Fibroblast of skin of back (primary cell): ENCODE results near the gene GPR107.

Experiments
- DNase-seq: peaks from one replicate; pipeline ENCODE4 v3.0.0-alpha.2; 2013

Gene GPR107

DNA sequence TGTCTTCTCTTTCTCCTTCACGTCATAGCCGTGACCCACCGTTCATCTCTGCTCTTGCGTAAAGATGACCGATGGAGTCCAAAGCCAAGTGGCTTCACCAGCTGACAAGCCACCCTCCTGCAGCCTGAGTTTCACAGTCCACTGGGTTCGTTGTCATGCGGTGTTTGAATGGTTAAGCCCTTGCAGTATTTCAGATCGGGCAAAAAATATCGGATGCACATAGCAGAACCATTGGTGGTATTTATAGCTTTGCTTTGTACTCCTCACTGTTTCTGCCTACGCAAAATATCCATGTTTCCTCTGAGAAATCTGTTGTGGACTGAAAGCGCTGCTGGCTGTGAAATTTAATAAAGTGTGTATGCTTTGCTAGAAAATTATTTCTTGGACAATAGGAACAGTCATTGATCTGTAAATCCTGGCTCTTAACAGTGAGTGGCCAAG lies 84.0 kb downstream of the GPR107 start:
- DNase-seq, result no peak

GRCh38 chr9:130138171-130138653 lies 84.5 kb downstream of the GPR107 start:
- peak; percentile 87 for DNase-seq

- peak; percentile 79 for DNase-seq
Measured at GRCh38 chr9:130138791-130139190, 85.1 kb downstream of the GPR107 start.

- no peak for DNase-seq
Measured at GRCh38 chr9:130139251-130139650, 85.5 kb downstream of the GPR107 start.

- DNase-seq, result no peak
Measured at GRCh38 chr9:130140706-130141105, 87.0 kb downstream of the GPR107 start.

GRCh38 chr9:130142056-130142455 lies 88.3 kb downstream of the GPR107 start:
- DNase-seq, result no peak

DNA sequence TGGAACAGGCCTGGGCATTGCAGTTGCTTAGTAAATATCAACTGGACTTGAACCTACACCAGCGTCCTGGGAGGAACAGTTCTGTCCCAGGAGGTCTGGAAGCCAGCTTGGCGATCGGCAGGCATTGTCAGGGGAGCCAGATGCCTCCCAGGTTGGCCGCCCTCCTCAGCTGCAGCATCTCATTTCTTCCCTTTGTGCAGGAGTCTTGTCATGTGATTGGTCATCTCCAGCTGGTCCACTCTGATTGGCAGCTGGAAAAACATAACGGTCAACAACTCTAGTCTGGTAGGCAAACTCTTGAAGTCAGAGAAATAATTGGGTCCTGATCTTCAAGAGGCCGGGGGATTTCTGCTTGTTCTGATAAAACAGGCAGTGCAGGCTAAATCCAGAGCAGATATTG lies 88.9 kb downstream of the GPR107 start:
- no peak for DNase-seq

DNA sequence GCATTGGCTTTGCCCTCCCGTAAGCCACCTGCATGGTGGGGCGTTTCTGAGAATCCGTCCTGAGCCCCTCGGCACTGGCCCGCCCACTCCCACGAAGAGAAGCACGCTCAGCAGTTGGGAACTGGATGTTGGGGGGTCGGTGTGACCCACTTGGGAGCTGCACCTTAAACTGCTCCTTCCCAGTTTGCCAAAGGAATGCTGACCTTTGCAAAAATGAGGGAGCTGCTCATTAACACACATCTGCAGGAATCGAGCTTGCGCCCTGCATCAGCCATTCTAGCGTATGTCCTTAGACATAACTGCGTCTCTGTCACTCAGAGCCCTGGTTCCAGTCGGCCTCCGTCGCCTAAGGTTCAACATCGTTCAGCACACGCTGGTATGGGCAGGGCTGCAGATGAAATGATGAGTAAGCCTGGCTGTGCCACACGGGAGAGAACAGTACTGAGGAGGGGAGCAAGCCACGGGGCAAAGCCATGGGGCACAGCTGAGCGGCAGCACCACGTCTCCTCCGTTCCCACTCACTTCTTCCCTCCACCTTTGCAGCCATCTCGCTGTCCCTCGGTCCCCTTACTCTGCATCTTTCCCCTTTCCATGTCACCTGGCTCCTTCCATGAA lies 89.7 kb downstream of the GPR107 start:
- DNase-seq, result no peak

DNA sequence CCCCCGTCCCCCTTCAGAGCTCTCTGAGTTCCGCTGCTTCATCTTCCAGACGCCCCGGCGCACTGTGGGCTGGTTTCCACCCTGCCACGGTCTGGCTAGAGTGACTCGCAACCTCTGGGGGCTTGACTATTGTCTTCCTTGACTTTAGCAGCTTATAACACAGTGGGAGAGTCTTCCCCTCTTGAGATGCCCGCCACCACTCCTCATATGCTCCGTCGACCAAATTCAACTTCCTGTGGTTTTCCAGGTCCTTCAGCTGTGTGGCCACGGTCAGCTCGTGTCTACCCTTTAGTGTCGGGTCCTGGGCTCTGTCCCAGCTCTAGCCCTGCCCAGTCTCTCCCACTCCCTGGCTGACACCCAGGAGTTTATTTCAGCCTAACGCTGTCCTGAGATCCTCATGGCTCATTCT lies 90.3 kb downstream of the GPR107 start:
- DNase-seq, result peak; percentile 38

DNA sequence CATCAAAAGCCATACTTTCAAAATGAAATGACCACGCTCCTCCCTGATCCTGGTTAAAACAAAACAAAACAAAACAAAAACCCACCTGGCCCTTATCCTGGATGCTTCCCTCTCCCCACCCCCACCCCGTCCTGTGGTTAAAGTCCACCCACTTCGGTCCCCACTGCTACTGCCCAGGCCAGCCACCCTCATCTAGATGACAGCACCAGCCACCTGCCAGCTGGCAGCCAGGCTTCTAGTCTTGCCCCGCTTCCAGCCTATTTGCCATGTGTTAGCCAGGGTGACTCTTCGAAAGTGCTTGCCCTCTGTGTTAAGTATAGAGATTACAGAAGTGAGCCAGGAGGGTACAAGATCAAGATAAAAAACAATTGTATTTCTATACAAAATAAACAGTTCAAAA lies 91.0 kb downstream of the GPR107 start:
- no peak for DNase-seq

DNA sequence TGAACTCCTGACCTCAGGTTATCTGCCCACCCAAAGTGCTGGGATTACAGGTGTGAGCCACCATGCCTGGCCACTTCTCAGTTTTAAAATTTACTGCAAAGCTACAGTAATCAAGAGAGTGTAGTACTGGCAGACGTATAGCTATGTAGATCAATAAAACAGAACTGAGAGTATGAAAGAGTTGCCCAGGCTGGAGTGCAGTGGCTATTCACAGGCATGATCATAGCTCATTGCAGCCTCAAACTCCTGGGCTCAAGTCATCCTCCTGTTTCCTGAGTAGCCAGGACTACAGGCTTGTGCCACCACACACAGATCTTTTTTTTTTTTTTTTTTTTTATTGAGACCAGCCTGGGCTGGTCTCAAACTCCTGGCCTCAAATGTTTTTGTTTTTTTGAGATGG lies 92.0 kb downstream of the GPR107 start:
- no peak for DNase-seq

DNA sequence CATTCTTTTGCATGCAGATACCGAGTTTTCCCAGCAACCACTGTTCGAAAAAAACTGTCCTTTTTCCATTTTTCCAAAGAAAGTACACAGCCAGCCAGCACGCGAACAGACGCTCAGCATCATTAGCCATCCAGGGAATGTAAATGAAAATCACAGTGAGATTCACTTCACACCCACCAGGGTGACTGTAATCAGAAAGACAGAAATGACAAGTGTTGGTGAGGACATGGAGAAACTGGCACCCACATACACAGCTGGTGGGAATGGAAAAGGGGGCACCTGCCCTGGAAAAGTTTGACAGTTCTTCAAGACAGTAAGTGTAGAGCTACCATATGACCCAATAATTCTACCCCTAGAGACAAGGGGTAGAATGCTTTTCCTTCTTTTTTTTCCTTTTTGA lies 93.5 kb downstream of the GPR107 start:
- no peak for DNase-seq

DNA sequence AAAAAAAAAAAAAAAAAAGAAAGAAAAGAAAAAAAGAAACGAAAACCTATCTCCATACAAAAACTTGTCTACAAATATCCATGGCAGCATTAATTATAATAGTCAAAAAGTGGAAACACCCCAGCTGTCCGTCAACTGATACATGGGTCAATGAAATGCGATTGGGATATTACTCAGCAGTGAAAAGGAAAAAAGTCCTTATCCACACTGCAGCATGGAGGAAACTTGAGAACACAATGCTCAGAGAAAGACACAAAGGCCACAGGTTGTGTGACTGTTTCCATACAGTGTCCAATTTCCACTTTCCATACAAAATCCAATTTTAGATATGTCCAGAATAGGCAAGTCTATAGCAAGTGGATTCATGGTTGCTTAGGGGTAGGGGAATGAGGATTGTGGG lies 94.2 kb downstream of the GPR107 start:
- no peak for DNase-seq

GRCh38 chr9:130149031-130149430 lies 95.3 kb downstream of the GPR107 start:
- no peak for DNase-seq

GRCh38 chr9:130149654-130150286 lies 96.1 kb downstream of the GPR107 start:
- DNase-seq, result no peak

DNA sequence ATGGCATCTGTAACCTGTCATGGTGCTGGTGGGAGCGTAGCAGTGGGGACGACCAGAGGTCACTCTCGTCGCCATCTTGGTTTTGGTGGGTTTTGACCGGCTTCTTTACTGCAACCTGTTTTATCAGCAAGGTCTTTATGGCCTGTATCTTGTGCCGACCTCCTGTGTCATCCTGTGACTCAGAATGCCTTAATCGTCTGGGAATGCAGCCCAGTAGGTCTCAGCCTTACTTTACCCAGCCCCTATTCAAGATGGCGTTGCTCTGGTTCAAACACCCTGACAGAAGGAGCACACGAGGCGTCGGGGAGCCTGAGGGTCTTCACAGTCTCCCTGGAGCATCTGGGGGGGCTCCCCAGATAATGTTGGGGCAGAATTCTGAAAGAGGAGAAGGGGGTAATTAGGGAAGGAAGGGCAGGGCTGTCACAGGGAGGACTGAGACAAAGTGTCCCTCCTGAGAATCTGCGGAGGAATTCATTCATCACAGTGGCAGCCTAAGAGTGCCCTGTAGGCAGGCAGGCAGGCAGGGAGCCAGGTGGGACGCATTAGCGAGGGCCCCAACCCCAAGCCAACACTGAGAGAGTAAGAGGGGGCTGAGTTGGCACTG lies 97.2 kb downstream of the GPR107 start:
- DNase-seq, result peak; percentile 78

DNA sequence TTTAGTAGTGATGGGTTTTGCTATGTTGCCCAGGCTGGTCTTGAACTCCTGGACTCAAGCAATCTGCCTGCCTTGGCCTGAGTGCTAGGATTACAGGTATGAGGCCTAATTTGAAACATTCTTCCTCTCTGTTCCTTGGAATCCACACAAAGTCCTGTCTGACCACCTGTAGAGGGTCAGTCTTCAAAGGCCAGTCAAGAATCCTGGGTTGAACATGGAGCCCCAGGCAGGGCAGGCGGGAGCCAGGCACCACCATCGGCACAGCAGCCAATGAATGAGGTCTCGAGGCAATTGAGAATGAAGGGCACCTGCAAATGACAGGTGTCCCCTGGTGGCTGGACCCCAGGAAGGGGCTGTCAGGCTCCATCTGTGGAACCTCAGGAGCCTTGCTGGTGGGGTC lies 101.1 kb downstream of the GPR107 start:
- DNase-seq, result no peak

DNA sequence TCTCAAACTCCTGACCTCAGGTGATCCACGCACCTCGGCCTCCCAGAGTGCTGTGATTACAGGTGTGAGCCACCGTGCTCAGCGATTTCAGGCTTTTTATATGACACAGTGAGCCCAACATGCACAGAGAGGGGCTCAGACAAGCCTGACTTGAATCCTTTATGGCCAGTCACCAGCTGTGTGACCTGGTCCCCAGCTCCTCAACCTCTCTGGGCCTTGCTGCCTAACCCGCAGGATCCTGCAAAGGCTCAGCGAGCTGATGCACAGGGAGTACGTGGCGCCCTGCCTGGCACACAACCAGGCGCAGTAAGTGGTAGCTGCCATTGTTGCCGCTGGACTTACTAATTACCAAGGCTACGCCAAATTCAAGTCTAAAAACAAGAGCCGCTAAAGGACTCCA lies 101.9 kb downstream of the GPR107 start:
- DNase-seq, result no peak

DNA sequence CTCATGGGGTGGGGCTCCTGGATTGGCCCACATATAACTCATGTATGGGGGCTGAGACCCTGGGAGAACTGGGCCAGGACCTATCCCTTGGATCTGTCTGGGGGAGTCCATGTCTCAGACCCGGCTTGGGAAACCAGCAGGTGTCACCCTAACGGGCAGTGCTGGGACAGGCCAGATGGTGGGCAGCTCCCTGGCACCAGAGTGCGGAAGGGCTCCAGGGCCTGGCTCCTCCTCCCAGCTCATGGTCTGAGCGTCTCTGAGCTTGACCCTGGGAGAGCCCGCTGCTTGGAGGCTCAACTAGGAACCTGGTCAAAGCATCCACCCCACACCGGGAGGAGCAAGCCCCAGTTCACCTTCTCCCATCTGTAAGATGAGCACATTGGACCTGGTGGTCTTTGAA lies 103.0 kb downstream of the GPR107 start:
- DNase-seq, result no peak

GRCh38 chr9:130157079-130157478 lies 103.4 kb downstream of the GPR107 start:
- no peak for DNase-seq

GRCh38 chr9:130158001-130158400 lies 104.3 kb downstream of the GPR107 start:
- no peak for DNase-seq

- DNase-seq, result no peak
Measured at GRCh38 chr9:130159057-130159456, 105.4 kb downstream of the GPR107 start.

DNA sequence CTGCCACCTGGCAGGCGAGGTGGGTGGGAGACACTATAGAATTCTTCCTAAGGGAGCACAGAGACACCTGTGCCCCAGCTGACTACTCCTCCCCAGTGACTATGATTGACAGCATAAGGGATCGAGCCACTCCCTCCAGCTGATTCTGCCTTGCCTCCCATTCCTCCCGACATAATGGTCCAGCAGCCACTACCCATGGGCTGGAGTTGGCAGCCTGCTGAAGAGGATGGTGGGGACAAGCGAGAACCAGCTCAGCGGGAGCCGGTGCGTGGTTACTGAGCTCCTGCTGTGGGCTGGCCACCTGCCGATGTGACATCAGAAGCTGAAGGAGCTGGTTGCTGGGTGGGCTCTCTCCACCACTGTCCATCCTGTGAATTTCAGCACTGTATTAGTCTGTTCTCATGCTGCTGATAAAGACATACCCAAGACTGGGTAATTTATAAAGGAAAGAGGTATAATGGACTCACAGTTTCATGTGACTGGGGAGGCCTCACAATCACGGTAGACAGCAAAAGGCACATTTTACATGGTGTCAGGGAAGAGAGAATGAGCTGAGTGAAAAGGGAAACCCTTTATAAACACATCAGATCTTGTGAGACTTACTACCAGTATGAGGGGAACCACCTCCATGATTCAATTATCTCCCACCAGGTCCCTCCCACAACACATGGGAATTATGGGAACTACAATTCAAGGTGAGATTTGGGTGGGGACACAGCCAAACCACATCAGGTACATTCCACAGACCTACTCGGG lies 106.4 kb downstream of the GPR107 start:
- DNase-seq, result no peak
